Neutrophil (primary cell): ENCODE results near the gene CEP135.

Experiments used
- H3K27ac ChIP-seq: fragments of 200-600 bp; sonication (generic); 2 replicates; pipeline ENCODE4 v1.5.1; 2016; ENCODE audit warnings: mild to moderate bottlenecking, moderate library complexity
- H3K27me3 ChIP-seq: fragments of 200-600 bp; sonication (generic); 2 replicates; pipeline ENCODE4 v1.6.0; 2016; ENCODE audit warnings: mild to moderate bottlenecking
- H3K36me3 ChIP-seq: fragments of 200-600 bp; sonication (generic); 2 replicates; pipeline ENCODE4 v1.5.1; 2017
- H3K4me1 ChIP-seq, 2 experiments: fragments of 200-600 bp in 1 of 2; sonication (generic) in 1 of 2; 1 replicate in 1 of 2; 2 replicates in 1 of 2; pipeline versions ENCODE4 v1.5.1 to v1.6.1; 2013 to 2016; ENCODE audit warnings: low read depth in 1 of 2, low read length in 1 of 2, mild to moderate bottlenecking in 1 of 2, moderate library complexity in 1 of 2; ENCODE audit not compliant: control insufficient read depth in 1 of 2, insufficient read depth in 1 of 2
- H3K4me3 ChIP-seq, 2 experiments: fragments of 200-600 bp in 1 of 2; sonication (generic) in 1 of 2; 1 replicate in 1 of 2; 2 replicates in 1 of 2; pipeline ENCODE4 v1.5.1; 2013 to 2016; ENCODE audit warnings: low read depth in 1 of 2, low read length in 1 of 2, mild to moderate bottlenecking in 1 of 2, moderate library complexity in 1 of 2
- H3K9me3 ChIP-seq: fragments of 200-600 bp; sonication (generic); 2 replicates; pipeline ENCODE4 v1.5.1; 2016
- CTCF ChIP-seq: fragments of 200-600 bp; sonication (generic); IDR thresholded peaks from 2 replicates; pipeline ENCODE4 v1.5.1; 2016; ENCODE audit warnings: antibody characterized with exemption

CEP135 gene

GRCh38 chr4:55925241-55925640, 23.5 kb upstream of the CEP135 start:
- Histone ChIP-seq H3K9me3 (no peaks in the 10 kb centered on the region), H3K27me3 (no peaks in the 10 kb centered on the region), H3K36me3 (no peaks in the 10 kb centered on the region), H3K4me3 (no peak overlapping the region), H3K27ac (no peak overlapping the region), H3K4me1 (peaks cover 7 to 9% of the 10 kb centered on the region in 2 experiments)
- TF ChIP-seq CTCF = no peak

GRCh38 chr4:55926610-55927009, 22.1 kb upstream of the CEP135 start:
- Histone ChIP-seq H3K4me1 (peaks cover 7 to 9% of the 10 kb centered on the region in 2 experiments), H3K4me3 (no peak overlapping the region), H3K9me3 (no peaks in the 10 kb centered on the region), H3K27ac (no peak overlapping the region), H3K27me3 (no peaks in the 10 kb centered on the region), H3K36me3 (no peaks in the 10 kb centered on the region)
- no peak for TF ChIP-seq CTCF

- Histone ChIP-seq H3K4me3 (no peak overlapping the region), H3K4me1 (peaks cover 7 to 9% of the 10 kb centered on the region in 2 experiments), H3K36me3 (no peaks in the 10 kb centered on the region), H3K27me3 (peaks cover 2% of the 10 kb centered on the region), H3K27ac (no peak overlapping the region), H3K9me3 (no peaks in the 10 kb centered on the region)
- no peak for TF ChIP-seq CTCF
Measured at GRCh38 chr4:55927803-55928437, 20.8 kb upstream of the CEP135 start.

GRCh38 chr4:55928846-55929245, 19.9 kb upstream of the CEP135 start:
- H3K36me3 ChIP-seq = no peaks in the 10 kb centered on the region
- H3K4me1 ChIP-seq = peaks cover 7 to 9% of the 10 kb centered on the region in 2 experiments
- no peak for TF ChIP-seq CTCF
- H3K27ac ChIP-seq = no peak overlapping the region
- H3K4me3 ChIP-seq = no peak overlapping the region
- H3K27me3 ChIP-seq = peaks cover 11% of the 10 kb centered on the region
- no peaks in the 10 kb centered on the region for H3K9me3 ChIP-seq

GRCh38 chr4:55931043-55931442, 17.7 kb upstream of the CEP135 start:
- TF ChIP-seq CTCF = no peak
- Histone ChIP-seq H3K4me3 (no peak overlapping the region), H3K4me1 (peaks cover 7 to 9% of the 10 kb centered on the region in 2 experiments), H3K36me3 (no peaks in the 10 kb centered on the region), H3K27ac (no peak overlapping the region), H3K27me3 (peaks cover 11% of the 10 kb centered on the region), H3K9me3 (no peaks in the 10 kb centered on the region)
